ENCODE measurements around the gene PCYT1B. TPM values are rescaled to one million over a fixed set of nuclear protein-coding genes. Genes with fewer than 3 reads are reported as not detected.

Gene PCYT1B
- total and polyA plus RNA-seq, 3 donors from 2014 or later, result 15.5 to 24.0 (median 23.9) TPM

- H3K27me3 ChIP-seq, result no peaks in the 10 kb centered on the region
- H3K4me3 ChIP-seq, result no peak overlapping the region
- TF ChIP-seq CTCF (IDR thresholded peaks at IDR 0.05) (no peak), POLR2A (IDR thresholded peaks at IDR 0.05) (no peak)
- H3K27ac ChIP-seq, result no peak overlapping the region
- peak; percentile 36 for DNase-seq
- 66% methylated on average over 8 to 11 of the region's 11 CpGs for WGBS, 2 donors
- no peaks in the 10 kb centered on the region for H3K36me3 ChIP-seq (ENCODE audit: low read depth, missing control alignments)
- intact Hi-C loops (cut with DNase I; ENCODE audit: low total_unique reads), result no loop called here
- H3K9me3 ChIP-seq, result no peaks in the 10 kb centered on the region
- H3K4me1 ChIP-seq, result no peaks in the 10 kb centered on the region
These were observed 25.6 kb upstream of the PCYT1B start for GRCh38 chrX:24672701-24673190.

- WGBS, 2 donors, result 33 to 60% methylated on average over 3 of the region's 3 CpGs
- H3K4me1 ChIP-seq, result no peaks in the 10 kb centered on the region
- DNase-seq, result peak; percentile 55
- intact Hi-C loops (cut with DNase I; ENCODE audit: low total_unique reads), result no loop called here
- no peaks in the 10 kb centered on the region for H3K27me3 ChIP-seq
- TF ChIP-seq CTCF (IDR thresholded peaks at IDR 0.05), result no peak
- TF ChIP-seq POLR2A (IDR thresholded peaks at IDR 0.05), result no peak
- no peak overlapping the region for H3K4me3 ChIP-seq
- no peak overlapping the region for H3K27ac ChIP-seq
- no peaks in the 10 kb centered on the region for H3K36me3 ChIP-seq (ENCODE audit: low read depth, missing control alignments)
- no peaks in the 10 kb centered on the region for H3K9me3 ChIP-seq
These were observed 21.0 kb upstream of the PCYT1B start for GRCh38 chrX:24668111-24668510.

GRCh38 chrX:24662352-24662751, 15.2 kb upstream of the PCYT1B start:
- H3K36me3 ChIP-seq (ENCODE audit: low read depth, missing control alignments), result no peaks in the 10 kb centered on the region
- no peaks in the 10 kb centered on the region for H3K4me1 ChIP-seq
- DNase-seq, result peak; percentile 85
- H3K27me3 ChIP-seq, result no peaks in the 10 kb centered on the region
- TF ChIP-seq CTCF (IDR thresholded peaks at IDR 0.05) (no peak), POLR2A (IDR thresholded peaks at IDR 0.05) (no peak)
- WGBS, 2 donors, result 26 to 67% methylated on average over 3 to 4 of the region's 4 CpGs
- no peak overlapping the region for H3K4me3 ChIP-seq
- no peaks in the 10 kb centered on the region for H3K9me3 ChIP-seq
- peak overlapping the region in 1 of 2 donors; percentile 18 for H3K27ac ChIP-seq
- intact Hi-C loops (cut with DNase I; ENCODE audit: low total_unique reads), result no loop called here

GRCh38 chrX:24661292-24661691, 14.1 kb upstream of the PCYT1B start:
- H3K27ac ChIP-seq, result no peak overlapping the region
- intact Hi-C loops (cut with DNase I; ENCODE audit: low total_unique reads), result no loop called here
- TF ChIP-seq CTCF (IDR thresholded peaks at IDR 0.05), result no peak
- no peak for TF ChIP-seq POLR2A (IDR thresholded peaks at IDR 0.05)
- H3K27me3 ChIP-seq, result no peaks in the 10 kb centered on the region
- no peak overlapping the region for H3K4me3 ChIP-seq
- no peak for DNase-seq
- H3K4me1 ChIP-seq, result no peaks in the 10 kb centered on the region
- no peaks in the 10 kb centered on the region for H3K36me3 ChIP-seq (ENCODE audit: low read depth, missing control alignments)
- no peaks in the 10 kb centered on the region for H3K9me3 ChIP-seq

GRCh38 chrX:24659646-24660045, 12.5 kb upstream of the PCYT1B start:
- H3K9me3 ChIP-seq, result no peaks in the 10 kb centered on the region
- H3K36me3 ChIP-seq (ENCODE audit: low read depth, missing control alignments), result no peaks in the 10 kb centered on the region
- TF ChIP-seq CTCF (IDR thresholded peaks at IDR 0.05) (no peak), POLR2A (IDR thresholded peaks at IDR 0.05) (no peak)
- no peak overlapping the region for H3K4me3 ChIP-seq
- intact Hi-C loops (cut with DNase I; ENCODE audit: low total_unique reads), result no loop called here
- WGBS, 2 donors, result 78 to 87% methylated on average over 3 of the region's 3 CpGs
- no peak overlapping the region for H3K27ac ChIP-seq
- H3K4me1 ChIP-seq, result no peaks in the 10 kb centered on the region
- DNase-seq, result no peak
- no peaks in the 10 kb centered on the region for H3K27me3 ChIP-seq

Data from testis (tissue), 3 donors.